ENCODE data around the gene CTNND2. TPM values are rescaled to one million over a fixed set of nuclear protein-coding genes. Genes with fewer than 3 reads are reported as not detected.

The CTNND2 gene
- total and polyA plus RNA-seq, 10 of the 15 experiments (the other 5 are each of a cell fraction or from before 2014, with no cell fraction given): 0.02 to 0.16 (median 0.04) TPM; not detected in 7

GRCh38 chr5:10927608-10928007, 976.6 kb downstream of the CTNND2 start:
- CTCF ChIA-PET: interaction anchor here (0.6 kb wide), 1 partner anchor 1465 kb away, joined by 5 read pairs; no protein-coding TSS in a partner anchor
- POLR2A ChIA-PET: no interaction called here
- RAD21 ChIA-PET (ENCODE audit: unreplicated experiment): no interaction called here
- Histone ChIP-seq H2AFZ (ENCODE audit: control insufficient read depth, low read depth, low read length) (no peak overlapping the region), H3K9me3 (replicated peaks; ENCODE audit: control insufficient read depth, insufficient read depth, low read length) (no peaks in the 10 kb centered on the region), H4K20me1 (ENCODE audit: control insufficient read depth, insufficient read depth) (no peaks in the 10 kb centered on the region), H3K4me3 (no peak overlapping the region), H3K4me1 (ENCODE audit: control insufficient read depth, insufficient read depth, low read length) (no peaks in the 10 kb centered on the region), H3K27ac (ENCODE audit: control insufficient read depth, insufficient read depth) (no peak overlapping the region), H3K27me3 (replicated peaks in 1 of 2; ENCODE audit: control insufficient read depth in 2 of 2, insufficient read depth in 2 of 2, low read length in 1 of 2) (no peaks in the 10 kb centered on the region), H3K36me3 (ENCODE audit: control insufficient read depth in 2 of 2, insufficient read depth in 2 of 2, low read length in 1 of 2) (no peaks in the 10 kb centered on the region), H3K9ac (ENCODE audit: control insufficient read depth, insufficient read depth, low read length) (no peak overlapping the region), H3K4me2 (ENCODE audit: control insufficient read depth, insufficient read depth) (no peak overlapping the region), H3K79me2 (ENCODE audit: control insufficient read depth, insufficient read depth, low read length) (no peaks in the 10 kb centered on the region)
- no peak for ATAC-seq
- SMC1A ChIA-PET (ENCODE audit: uncharacterized antibody, unreplicated experiment): no interaction called here
- in situ Hi-C loops (cut with MboI): no loop called here
- intact Hi-C loops (cut with micrococcal nuclease; ENCODE audit: unreplicated experiment): no loop called here
- DNase-seq (ENCODE audit: low read depth, low spot score): no peak
- TF ChIP-seq E2F4 (IDR thresholded peaks at IDR 0.05; ENCODE audit: low read depth, low read length) (no peak), SMAD1 (IDR thresholded peaks at IDR 0.05; ENCODE audit: low read depth, partially characterized antibody) (no peak), MYC (IDR thresholded peaks at IDR 0.05; ENCODE audit: insufficient read depth, insufficient read length, insufficient replicate concordance, low read length, severe bottlenecking) (no peak), FOS (IDR thresholded peaks at IDR 0.05; ENCODE audit: borderline replicate concordance, extremely low read depth, insufficient read length) (no peak), NR2F1 (conservative IDR thresholded peaks at IDR 0.05) (no peak), CHD1 (IDR thresholded peaks at IDR 0.05; ENCODE audit: low read depth, low read length) (no peak), ZBTB11 (CRISPR knock-in tag; IDR thresholded peaks at IDR 0.05) (no peak), ZNF384 (IDR thresholded peaks at IDR 0.05; ENCODE audit: borderline replicate concordance, low read depth, low read length) (no peak), SUZ12 (IDR thresholded peaks at IDR 0.05; ENCODE audit: unreplicated experiment) (no peak), BMI1 (IDR thresholded peaks at IDR 0.05; ENCODE audit: borderline replicate concordance) (no peak), SMC3 (IDR thresholded peaks at IDR 0.05; ENCODE audit: borderline replicate concordance, low read length) (no peak), ZNF24 (IDR thresholded peaks at IDR 0.05) (no peak), TBL1XR1 (IDR thresholded peaks at IDR 0.05; ENCODE audit: low read depth, low read length) (no peak)
- TF ChIP-seq, protein P1, sequence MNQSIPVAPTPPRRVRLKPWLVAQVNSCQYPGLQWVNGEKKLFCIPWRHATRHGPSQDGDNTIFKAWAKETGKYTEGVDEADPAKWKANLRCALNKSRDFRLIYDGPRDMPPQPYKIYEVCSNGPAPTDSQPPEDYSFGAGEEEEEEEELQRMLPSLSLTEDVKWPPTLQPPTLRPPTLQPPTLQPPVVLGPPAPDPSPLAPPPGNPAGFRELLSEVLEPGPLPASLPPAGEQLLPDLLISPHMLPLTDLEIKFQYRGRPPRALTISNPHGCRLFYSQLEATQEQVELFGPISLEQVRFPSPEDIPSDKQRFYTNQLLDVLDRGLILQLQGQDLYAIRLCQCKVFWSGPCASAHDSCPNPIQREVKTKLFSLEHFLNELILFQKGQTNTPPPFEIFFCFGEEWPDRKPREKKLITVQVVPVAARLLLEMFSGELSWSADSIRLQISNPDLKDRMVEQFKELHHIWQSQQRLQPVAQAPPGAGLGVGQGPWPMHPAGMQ (IDR thresholded peaks at IDR 0.05; ENCODE audit: borderline replicate concordance): no peak
- BruUV-seq (replicated peaks): no TSS peak
- no peak for FAIRE-seq

Measured in GM12878 (cell line).